Activated CD4-positive, CD25-positive, alpha-beta regulatory T cell treated with anti-CD3 and anti-CD28 coated beads, Interleukin-2, amount 50 U/mL, for 16 hours (primary cell): Measurements from ENCODE around the gene KRTAP2-4.
"Not testable (repeated sequence)": the region's sequence is repeated elsewhere in the genome, so short reads cannot be mapped to it uniquely, and the experiment has no call there.

Source experiments
- DNase-seq: peaks from one replicate; pipeline ENCODE4 v3.0.0-alpha.2; 2020; ENCODE audit warnings: low read depth, low spot score

The KRTAP2-4 gene

DNA sequence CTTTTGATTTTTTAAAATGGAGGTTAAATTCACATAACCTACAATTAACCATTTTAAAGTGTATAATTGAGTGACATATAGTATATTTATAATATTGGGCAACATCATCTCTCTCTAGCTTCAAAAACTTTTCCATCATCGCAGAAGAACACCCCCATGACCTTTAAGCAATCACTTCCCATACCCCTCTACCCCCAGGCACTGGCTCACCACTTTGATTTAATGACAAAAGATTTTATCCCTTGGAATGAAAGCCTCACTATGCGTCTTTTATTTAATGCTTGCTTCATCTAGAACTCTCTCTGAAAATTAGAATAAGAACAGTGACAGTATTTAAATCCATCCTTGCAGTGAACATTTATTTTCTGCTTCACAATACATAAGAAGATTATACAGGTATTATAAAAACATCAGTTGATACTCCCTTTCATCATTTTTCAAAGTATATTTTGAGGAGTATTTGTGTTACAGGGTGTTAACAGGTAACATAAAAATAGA lies 27.8 kb downstream of the KRTAP2-4 start:
- no peak for DNase-seq

- not testable (repeated sequence) for DNase-seq
These were observed 31.2 kb downstream of the KRTAP2-4 start, which contains the start of gene KRTAP1-3 for GRCh38 chr17:41034346-41034935. KRTAP1-3 (minus strand) TSS chr17:41034874; CDS start chr17:41034821, 53 bp downstream.

DNA sequence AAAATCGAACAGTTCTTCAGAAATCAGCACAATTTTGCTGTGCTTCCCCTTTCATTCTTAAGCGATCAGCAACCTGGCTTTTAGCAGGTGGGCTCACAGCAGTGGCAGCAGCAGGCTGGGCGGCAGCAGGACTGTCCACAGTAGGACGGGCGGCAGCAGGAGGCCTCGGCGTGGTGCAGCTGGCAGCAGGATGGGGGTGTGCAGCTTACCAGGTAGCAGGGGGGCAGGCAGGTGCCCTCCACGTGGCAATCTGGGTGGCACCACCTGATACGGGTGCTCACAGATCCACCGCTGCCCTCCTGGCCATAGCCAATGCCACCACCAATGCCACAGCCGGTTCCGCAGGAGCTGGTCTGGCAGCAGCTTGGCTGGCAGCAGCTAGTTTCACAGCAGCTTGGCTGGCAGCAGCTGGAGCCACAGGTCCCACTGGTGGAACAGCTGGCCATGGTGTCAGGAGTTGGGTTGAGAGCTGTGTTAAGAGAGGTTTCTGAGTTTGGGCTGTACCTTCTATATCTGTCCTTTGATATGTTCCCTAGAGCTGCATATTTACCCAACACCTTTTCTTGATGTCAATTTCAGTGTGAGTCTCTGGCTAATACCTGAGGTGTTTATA lies 35.9 kb downstream of the KRTAP2-4 start, which contains the start of gene KRTAP1-4:
TSS of gene KRTAP1-4 (minus strand) at position 563 of the 613 bp plus-strand sequence. CDS start at position 446, 117 bp downstream.
- no peak for DNase-seq

- no peak for DNase-seq
These were observed 38.8 kb downstream of the KRTAP2-4 start, which contains the start of gene KRTAP1-5 for GRCh38 chr17:41026715-41027471. KRTAP1-5 (minus strand) TSS chr17:41027208; CDS start chr17:41027155, 53 bp downstream.

DNA sequence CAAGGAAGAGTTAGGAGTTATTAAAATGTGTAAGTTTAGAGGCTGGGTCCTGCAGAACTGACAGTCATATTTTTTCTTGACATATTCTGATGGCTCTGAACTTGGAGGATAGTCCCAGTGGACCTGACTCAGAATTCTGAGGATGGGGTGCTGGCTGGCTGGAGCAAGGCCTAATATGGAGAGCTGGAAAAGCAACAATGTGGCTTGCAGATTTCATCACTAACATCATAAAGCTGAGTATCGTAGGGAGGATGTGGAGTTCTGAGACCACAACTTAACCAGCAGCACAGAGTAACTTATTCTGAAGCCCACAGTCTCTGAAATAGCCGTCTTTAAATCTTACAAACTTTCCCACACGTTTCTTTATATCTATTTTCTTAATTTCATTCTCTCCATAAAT lies 41.0 kb downstream of the KRTAP2-4 start:
- DNase-seq = no peak

DNA sequence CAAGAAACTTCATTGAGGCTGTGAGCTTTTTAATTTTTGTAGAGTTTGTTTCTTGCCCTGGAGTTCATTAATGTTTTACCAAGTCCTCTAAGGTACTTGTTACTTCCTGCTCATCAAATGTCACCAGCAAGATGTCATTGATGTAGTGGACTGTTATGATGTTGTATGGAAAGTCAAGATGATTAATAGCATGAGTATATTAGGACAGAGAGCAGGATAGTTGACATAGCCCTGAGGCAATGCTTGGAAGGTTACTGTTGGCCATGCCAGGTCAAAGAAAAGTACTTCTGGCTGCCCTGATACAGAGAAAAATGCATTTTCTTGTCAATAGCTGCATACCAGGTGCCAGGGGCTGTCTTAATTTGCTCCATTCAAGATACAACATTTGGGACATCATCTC lies 45.3 kb downstream of the KRTAP2-4 start:
- DNase-seq = no peak

GRCh38 chr17:41019415-41019814 lies 46.3 kb downstream of the KRTAP2-4 start:
- no peak for DNase-seq

GRCh38 chr17:41018541-41018940 lies 47.1 kb downstream of the KRTAP2-4 start:
- no peak for DNase-seq

- no peak for DNase-seq
These were observed 49.0 kb downstream of the KRTAP2-4 start for GRCh38 chr17:41016578-41017215.

DNA sequence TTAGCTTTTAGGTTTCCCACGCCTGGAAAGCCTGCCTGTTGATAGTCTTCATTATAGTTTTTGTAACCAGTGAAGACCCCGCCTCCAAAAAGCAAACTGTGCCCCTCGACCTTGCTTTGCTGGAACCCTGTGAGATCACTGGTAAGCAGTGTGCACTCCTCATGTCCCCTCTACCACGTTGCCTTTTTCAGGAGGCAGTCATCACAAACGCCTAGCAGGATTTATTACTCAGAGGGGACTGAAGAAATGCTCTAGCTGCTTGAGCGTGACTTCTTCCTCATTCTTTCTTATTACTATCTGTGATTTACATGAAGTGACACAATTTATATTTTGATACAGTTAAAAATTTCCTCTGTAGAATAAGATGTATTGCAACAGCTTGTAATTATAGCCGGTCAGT lies 50.2 kb downstream of the KRTAP2-4 start:
- DNase-seq = no peak
